H9 (cell line): ENCODE measurements around the gene PEMT. TPM values are rescaled to one million over a fixed set of nuclear protein-coding genes. Genes with fewer than 3 reads are reported as not detected.

Experiments used
- DNase-seq: peaks from one replicate; pipeline ENCODE4 v3.0.0-alpha.2; 2017
- H2AFZ ChIP-seq: one replicate; pipeline ENCODE4 v1.6.1; 2013; ENCODE audit warnings: mild to moderate bottlenecking, low read length, control low read depth, moderate library complexity
- H2AK5ac ChIP-seq: 2 replicates; pipeline ENCODE4 v1.6.1; 2013; ENCODE audit warnings: low read length, control low read depth, mixed read lengths; ENCODE audit not compliant: insufficient read length
- H2BK120ac ChIP-seq: one replicate; pipeline ENCODE4 v1.6.1; 2013; ENCODE audit warnings: low read depth, mild to moderate bottlenecking, low read length, control low read depth, inconsistent platforms; ENCODE audit not compliant: poor library complexity, severe bottlenecking
- H2BK12ac ChIP-seq: 2 replicates; pipeline ENCODE4 v1.6.1; 2013; ENCODE audit warnings: low read length, control low read depth, mixed read lengths, low read depth; ENCODE audit not compliant: insufficient read length
- H2BK15ac ChIP-seq: 2 replicates; pipeline ENCODE4 v1.6.1; 2013; ENCODE audit warnings: low read depth, low read length, control low read depth
- H2BK20ac ChIP-seq: one replicate; pipeline ENCODE4 v1.6.1; 2013; ENCODE audit warnings: low read depth, mild to moderate bottlenecking, low read length, control low read depth, inconsistent platforms; ENCODE audit not compliant: poor library complexity, severe bottlenecking
- H2BK5ac ChIP-seq: 2 replicates; pipeline ENCODE4 v1.6.1; 2013; ENCODE audit warnings: low read length, control low read depth, mixed read lengths; ENCODE audit not compliant: insufficient read length
- H3K14ac ChIP-seq: 2 replicates; pipeline ENCODE4 v1.6.1; 2013; ENCODE audit warnings: low read length, control low read depth; ENCODE audit not compliant: insufficient read depth
- H3K18ac ChIP-seq: 2 replicates; pipeline ENCODE4 v1.6.1; 2013; ENCODE audit warnings: low read depth, mild to moderate bottlenecking, mixed read lengths, low read length, control low read depth; ENCODE audit not compliant: insufficient read length
- H3K23ac ChIP-seq: 2 replicates; pipeline ENCODE4 v1.6.1; 2013; ENCODE audit warnings: low read length, control low read depth, mixed read lengths, low read depth; ENCODE audit not compliant: insufficient read length
- H3K23me2 ChIP-seq: 2 replicates; pipeline ENCODE4 v1.6.1; 2013; ENCODE audit warnings: low read depth, mild to moderate bottlenecking, mixed read lengths, low read length, control low read depth; ENCODE audit not compliant: insufficient read length, poor library complexity, severe bottlenecking
- H3K27ac ChIP-seq: 2 replicates; pipeline ENCODE4 v1.5.1; 2013; ENCODE audit warnings: low read length, control low read depth, mixed read lengths, low read depth; ENCODE audit not compliant: insufficient read length
- H3K27me3 ChIP-seq: 2 replicates; pipeline ENCODE4 v1.6.1; 2013; ENCODE audit warnings: low read length, control low read depth, inconsistent platforms; ENCODE audit not compliant: insufficient read depth
- H3K4ac ChIP-seq: 2 replicates; pipeline ENCODE4 v1.6.1; 2013; ENCODE audit warnings: low read depth, mild to moderate bottlenecking, control low read depth, inconsistent platforms, low read length, moderate library complexity
- H3K4me1 ChIP-seq: 2 replicates; pipeline ENCODE4 v1.6.1; 2013; ENCODE audit warnings: low read length, control low read depth, inconsistent platforms; ENCODE audit not compliant: insufficient read depth
- H3K4me2 ChIP-seq: 2 replicates; pipeline ENCODE4 v1.6.1; 2013; ENCODE audit warnings: low read length, control low read depth, mixed read lengths; ENCODE audit not compliant: insufficient read length, insufficient read depth
- H3K56ac ChIP-seq: 2 replicates; pipeline ENCODE4 v1.6.1; 2013; ENCODE audit warnings: low read depth, mild to moderate bottlenecking, mixed read lengths, low read length, control low read depth; ENCODE audit not compliant: insufficient read length
- H3K79me1 ChIP-seq: 2 replicates; pipeline ENCODE4 v1.6.1; 2013; ENCODE audit warnings: low read depth, mild to moderate bottlenecking, moderate library complexity, low read length, control low read depth, inconsistent platforms; ENCODE audit not compliant: insufficient read depth, poor library complexity, severe bottlenecking
- H3K79me2 ChIP-seq: 2 replicates; pipeline ENCODE4 v1.6.1; 2013; ENCODE audit warnings: low read length, control low read depth, inconsistent platforms; ENCODE audit not compliant: insufficient read depth
- H3K9ac ChIP-seq: 2 replicates; pipeline ENCODE4 v1.6.1; 2013; ENCODE audit warnings: low read length, control low read depth, mixed read lengths; ENCODE audit not compliant: insufficient read length; ENCODE audit errors: extremely low read depth
- H3K9me3 ChIP-seq: one replicate; pipeline ENCODE4 v1.6.1; 2013; ENCODE audit warnings: low read depth, low read length, inconsistent platforms; ENCODE audit not compliant: control insufficient read depth
- H3T11ph ChIP-seq: one replicate; pipeline ENCODE4 v1.6.1; 2013; ENCODE audit warnings: mild to moderate bottlenecking, low read length, control low read depth, inconsistent platforms
- H4K20me1 ChIP-seq: one replicate; pipeline ENCODE4 v1.6.1; 2013; ENCODE audit not compliant: control insufficient read depth, insufficient read length, insufficient read depth
- H4K5ac ChIP-seq: 2 replicates; pipeline ENCODE4 v1.6.1; 2013; ENCODE audit warnings: low read depth, mild to moderate bottlenecking, mixed read lengths, low read length, control low read depth; ENCODE audit not compliant: insufficient read length
- H4K8ac ChIP-seq: replicated peaks from 2 replicates; pipeline ENCODE4 v1.6.1; 2013; ENCODE audit warnings: low read length, control low read depth, mixed read lengths, low read depth; ENCODE audit not compliant: insufficient read length
- H4K91ac ChIP-seq: 2 replicates; pipeline ENCODE4 v1.6.1; 2013; ENCODE audit warnings: low read depth, mild to moderate bottlenecking, moderate library complexity, mixed read lengths, low read length, control low read depth; ENCODE audit not compliant: insufficient read length
- H3K27ac Mint-ChIP-seq, 3 experiments: 2 replicates in 2 of 3; 3 replicates in 1 of 3; pipeline ENCODE4 v1.8.0; 2020 to 2021; ENCODE audit warnings: mixed read lengths in 3 of 3, mild to moderate bottlenecking in 1 of 3, moderate library complexity in 1 of 3
- H3K27me3 Mint-ChIP-seq: 2 replicates; pipeline ENCODE4 v1.8.0; 2021; ENCODE audit warnings: low read depth, mild to moderate bottlenecking, moderate library complexity, mixed read lengths
- H3K36me3 Mint-ChIP-seq, 3 experiments: 2 replicates in 2 of 3; 3 replicates in 1 of 3; pipeline ENCODE4 v1.8.0; 2020 to 2021; ENCODE audit warnings: low read depth in 3 of 3, mixed read lengths in 3 of 3; ENCODE audit not compliant: insufficient read depth in 1 of 3
- H3K4me1 Mint-ChIP-seq, 2 experiments: 2 replicates each; pipeline ENCODE4 v1.8.0; 2020; ENCODE audit warnings: mixed read lengths in 2 of 2
- H3K4me3 Mint-ChIP-seq, 2 experiments: 2 replicates in 1 of 2; 3 replicates in 1 of 2; pipeline ENCODE4 v1.8.0; 2020 to 2021; ENCODE audit warnings: mild to moderate bottlenecking in 2 of 2, mixed read lengths in 2 of 2, moderate library complexity in 1 of 2
- H3K9me3 Mint-ChIP-seq, 2 experiments: 2 replicates in 1 of 2; 3 replicates in 1 of 2; pipeline ENCODE4 v1.8.0; 2020; ENCODE audit warnings: mild to moderate bottlenecking in 2 of 2, mixed read lengths in 2 of 2, moderate library complexity in 1 of 2
- WGBS: extraction: QIAGEN DNeasy Blood & Tissue Kit; methylation state at CpG from one replicate; pipeline ENCODE4 v1.1.7; 2013; ENCODE audit warnings: missing lambda C conversion rate, low lambda C conversion rate, mixed read lengths; ENCODE audit not compliant: insufficient read length; ENCODE audit errors: extremely low coverage; 5-methylcytosine and 5-hydroxymethylcytosine counted together
- total RNA-seq: library from RNA; stranded (reverse); gene quantifications from 2 replicates; pipeline ENCODE4 v1.2.1, GENCODE V29; 2021
- TF ChIP-seq, protein P1 (sequence below): fragments of 200-600 bp; sonication (generic); conservative IDR thresholded peaks from 3 replicates; pipeline ENCODE4 v1.8.0; 2021; ENCODE audit warnings: antibody characterized with exemption, mild to moderate bottlenecking

Gene PEMT
- total RNA-seq, 1 experiment from 2014 or later: 63.2 TPM

DNA sequence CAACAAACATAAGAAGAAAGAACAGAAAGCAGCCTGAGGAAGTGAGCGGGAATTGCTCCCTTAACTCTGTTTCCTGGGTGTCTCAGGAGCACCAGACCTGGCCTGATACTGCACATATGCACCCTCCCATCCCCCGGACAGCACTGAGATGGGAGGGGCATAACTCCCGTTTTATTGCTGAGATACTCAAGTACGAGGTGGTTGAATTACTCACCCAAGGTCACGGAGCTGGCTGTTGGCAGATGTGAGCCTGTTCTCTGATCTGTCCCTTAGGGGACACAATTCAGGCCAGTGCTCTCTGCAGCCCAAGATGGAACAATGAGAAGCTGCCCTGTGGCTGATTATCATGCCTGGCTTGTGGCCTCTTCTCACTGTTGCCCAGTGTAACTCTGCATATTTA is 123.8 kb downstream of the PEMT start:
- Histone ChIP-seq H4K5ac (no peak overlapping the region), H4K20me1 (no peaks in the 10 kb centered on the region), H3K18ac (no peak overlapping the region), H3K27me3 (no peaks in the 10 kb centered on the region), H4K8ac (no peak overlapping the region), H2BK12ac (no peak overlapping the region), H3K9me3 (no peaks in the 10 kb centered on the region), H3K4ac (no peak overlapping the region), H3K79me2 (no peaks in the 10 kb centered on the region), H3K23ac (no peak overlapping the region), H3K56ac (no peak overlapping the region), H3K9ac (no peak overlapping the region), H3K79me1 (no peaks in the 10 kb centered on the region), H4K91ac (no peak overlapping the region), H2BK120ac (no peak overlapping the region), H3K4me1 (no peaks in the 10 kb centered on the region), H2AK5ac (no peak overlapping the region), H2BK20ac (no peak overlapping the region), H3T11ph (no peak overlapping the region), H2AFZ (no peak overlapping the region), H2BK15ac (no peak overlapping the region), H3K27ac (no peak overlapping the region), H2BK5ac (no peak overlapping the region), H3K14ac (no peak overlapping the region), H3K4me2 (no peak overlapping the region), H3K23me2 (no peaks in the 10 kb centered on the region)
- peaks cover 0 to 3% of the 10 kb centered on the region in 2 experiments; a peak in 3 of 4 replicates for H3K4me1 Mint-ChIP-seq
- H3K4me3 Mint-ChIP-seq: no peak overlapping the region
- no peaks in the 10 kb centered on the region for H3K36me3 Mint-ChIP-seq
- TF ChIP-seq, protein P1, sequence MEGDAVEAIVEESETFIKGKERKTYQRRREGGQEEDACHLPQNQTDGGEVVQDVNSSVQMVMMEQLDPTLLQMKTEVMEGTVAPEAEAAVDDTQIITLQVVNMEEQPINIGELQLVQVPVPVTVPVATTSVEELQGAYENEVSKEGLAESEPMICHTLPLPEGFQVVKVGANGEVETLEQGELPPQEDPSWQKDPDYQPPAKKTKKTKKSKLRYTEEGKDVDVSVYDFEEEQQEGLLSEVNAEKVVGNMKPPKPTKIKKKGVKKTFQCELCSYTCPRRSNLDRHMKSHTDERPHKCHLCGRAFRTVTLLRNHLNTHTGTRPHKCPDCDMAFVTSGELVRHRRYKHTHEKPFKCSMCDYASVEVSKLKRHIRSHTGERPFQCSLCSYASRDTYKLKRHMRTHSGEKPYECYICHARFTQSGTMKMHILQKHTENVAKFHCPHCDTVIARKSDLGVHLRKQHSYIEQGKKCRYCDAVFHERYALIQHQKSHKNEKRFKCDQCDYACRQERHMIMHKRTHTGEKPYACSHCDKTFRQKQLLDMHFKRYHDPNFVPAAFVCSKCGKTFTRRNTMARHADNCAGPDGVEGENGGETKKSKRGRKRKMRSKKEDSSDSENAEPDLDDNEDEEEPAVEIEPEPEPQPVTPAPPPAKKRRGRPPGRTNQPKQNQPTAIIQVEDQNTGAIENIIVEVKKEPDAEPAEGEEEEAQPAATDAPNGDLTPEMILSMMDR: no peak
- H3K27me3 Mint-ChIP-seq: peaks cover 46% of the 10 kb centered on the region
- no CpG with 5 or more reads among the region's 5 CpGs for WGBS
- no peak overlapping the region for H3K27ac Mint-ChIP-seq
- H3K9me3 Mint-ChIP-seq: no peaks in the 10 kb centered on the region
- DNase-seq: no peak
